ENCODE data around the gene SAFB. TPM values are rescaled to one million over a fixed set of nuclear protein-coding genes. Genes with fewer than 3 reads are reported as not detected.
A peak's percentile ranks its signal among the peaks of the same experiment; 100 is the strongest.

SAFB gene
- total and polyA plus RNA-seq, 2 of the 13 experiments (the other 11 are each of a cell fraction or from before 2014, with no cell fraction given) = 21.0 to 28.4 TPM

DNA sequence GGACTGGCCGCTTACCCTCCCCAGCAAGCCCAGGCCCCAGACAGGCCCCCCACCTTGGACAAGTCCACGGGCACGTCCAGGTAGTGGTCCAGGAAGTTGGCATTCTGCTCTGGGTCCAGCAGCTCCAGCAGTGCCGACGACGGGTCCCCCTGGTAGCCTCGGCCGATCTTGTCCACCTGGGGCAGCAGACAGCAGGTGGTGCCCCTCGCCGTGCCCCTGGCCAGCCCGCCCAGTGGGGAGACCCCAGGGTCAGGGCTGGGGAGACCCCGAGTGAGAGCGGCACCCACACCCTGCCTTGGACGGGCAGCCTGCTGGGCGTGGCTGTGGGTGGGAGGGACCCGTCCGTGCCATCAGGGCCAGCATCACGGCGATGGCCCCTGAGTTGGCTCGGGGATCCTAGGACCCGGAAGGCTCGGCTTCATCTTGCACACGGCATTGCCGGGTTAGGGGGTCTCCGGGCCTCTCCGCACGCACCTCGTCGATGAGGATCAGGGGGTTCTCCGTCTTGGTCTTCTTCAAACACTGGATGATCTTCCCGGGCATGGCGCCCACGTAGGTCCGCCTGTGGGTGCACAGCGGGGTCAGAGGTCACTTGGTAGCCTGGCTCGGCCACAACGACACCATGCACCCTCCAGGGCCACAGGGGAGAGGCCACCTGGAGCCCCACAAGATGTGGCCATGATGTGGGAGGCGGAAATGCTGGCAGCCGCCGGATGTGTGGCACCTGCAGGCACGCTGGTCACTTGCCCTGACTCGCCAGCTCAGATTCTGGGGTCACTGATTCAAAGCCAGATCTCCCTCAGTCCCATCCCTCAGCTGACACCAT, 73.5 kb downstream of the SAFB start (continued):
- TF ChIP-seq, protein P1, sequence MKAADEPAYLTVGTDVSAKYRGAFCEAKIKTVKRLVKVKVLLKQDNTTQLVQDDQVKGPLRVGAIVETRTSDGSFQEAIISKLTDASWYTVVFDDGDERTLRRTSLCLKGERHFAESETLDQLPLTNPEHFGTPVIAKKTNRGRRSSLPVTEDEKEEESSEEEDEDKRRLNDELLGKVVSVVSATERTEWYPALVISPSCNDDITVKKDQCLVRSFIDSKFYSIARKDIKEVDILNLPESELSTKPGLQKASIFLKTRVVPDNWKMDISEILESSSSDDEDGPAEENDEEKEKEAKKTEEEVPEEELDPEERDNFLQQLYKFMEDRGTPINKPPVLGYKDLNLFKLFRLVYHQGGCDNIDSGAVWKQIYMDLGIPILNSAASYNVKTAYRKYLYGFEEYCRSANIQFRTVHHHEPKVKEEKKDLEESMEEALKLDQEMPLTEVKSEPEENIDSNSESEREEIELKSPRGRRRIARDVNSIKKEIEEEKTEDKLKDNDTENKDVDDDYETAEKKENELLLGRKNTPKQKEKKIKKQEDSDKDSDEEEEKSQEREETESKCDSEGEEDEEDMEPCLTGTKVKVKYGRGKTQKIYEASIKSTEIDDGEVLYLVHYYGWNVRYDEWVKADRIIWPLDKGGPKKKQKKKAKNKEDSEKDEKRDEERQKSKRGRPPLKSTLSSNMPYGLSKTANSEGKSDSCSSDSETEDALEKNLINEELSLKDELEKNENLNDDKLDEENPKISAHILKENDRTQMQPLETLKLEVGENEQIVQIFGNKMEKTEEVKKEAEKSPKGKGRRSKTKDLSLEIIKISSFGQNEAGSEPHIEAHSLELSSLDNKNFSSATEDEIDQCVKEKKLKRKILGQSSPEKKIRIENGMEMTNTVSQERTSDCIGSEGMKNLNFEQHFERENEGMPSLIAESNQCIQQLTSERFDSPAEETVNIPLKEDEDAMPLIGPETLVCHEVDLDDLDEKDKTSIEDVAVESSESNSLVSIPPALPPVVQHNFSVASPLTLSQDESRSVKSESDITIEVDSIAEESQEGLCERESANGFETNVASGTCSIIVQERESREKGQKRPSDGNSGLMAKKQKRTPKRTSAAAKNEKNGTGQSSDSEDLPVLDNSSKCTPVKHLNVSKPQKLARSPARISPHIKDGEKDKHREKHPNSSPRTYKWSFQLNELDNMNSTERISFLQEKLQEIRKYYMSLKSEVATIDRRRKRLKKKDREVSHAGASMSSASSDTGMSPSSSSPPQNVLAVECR (CRISPR knock-in tag; IDR thresholded peaks at IDR 0.05; ENCODE audit: borderline replicate concordance) = no peak
- 0 out of 2 replicates have a peak, but pooled peaks have one; percentile 50 for TF ChIP-seq HNRNPL (IDR thresholded peaks at IDR 0.05; ENCODE audit: low read depth, low read length)
- TF ChIP-seq, protein P2, sequence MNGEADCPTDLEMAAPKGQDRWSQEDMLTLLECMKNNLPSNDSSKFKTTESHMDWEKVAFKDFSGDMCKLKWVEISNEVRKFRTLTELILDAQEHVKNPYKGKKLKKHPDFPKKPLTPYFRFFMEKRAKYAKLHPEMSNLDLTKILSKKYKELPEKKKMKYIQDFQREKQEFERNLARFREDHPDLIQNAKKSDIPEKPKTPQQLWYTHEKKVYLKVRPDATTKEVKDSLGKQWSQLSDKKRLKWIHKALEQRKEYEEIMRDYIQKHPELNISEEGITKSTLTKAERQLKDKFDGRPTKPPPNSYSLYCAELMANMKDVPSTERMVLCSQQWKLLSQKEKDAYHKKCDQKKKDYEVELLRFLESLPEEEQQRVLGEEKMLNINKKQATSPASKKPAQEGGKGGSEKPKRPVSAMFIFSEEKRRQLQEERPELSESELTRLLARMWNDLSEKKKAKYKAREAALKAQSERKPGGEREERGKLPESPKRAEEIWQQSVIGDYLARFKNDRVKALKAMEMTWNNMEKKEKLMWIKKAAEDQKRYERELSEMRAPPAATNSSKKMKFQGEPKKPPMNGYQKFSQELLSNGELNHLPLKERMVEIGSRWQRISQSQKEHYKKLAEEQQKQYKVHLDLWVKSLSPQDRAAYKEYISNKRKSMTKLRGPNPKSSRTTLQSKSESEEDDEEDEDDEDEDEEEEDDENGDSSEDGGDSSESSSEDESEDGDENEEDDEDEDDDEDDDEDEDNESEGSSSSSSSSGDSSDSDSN (CRISPR knock-in tag; IDR thresholded peaks at IDR 0.05) = no peak
- TF ChIP-seq POLR2G (IDR thresholded peaks at IDR 0.05; ENCODE audit: low read depth, low read length) = peak; percentile 36; the same call in 1 of the 2 replicates
- TF ChIP-seq ZBTB2 (CRISPR knock-in tag; IDR thresholded peaks at IDR 0.05; ENCODE audit: low read depth) = no peak
- TF ChIP-seq ZNF335 (CRISPR knock-in tag; IDR thresholded peaks at IDR 0.05) = no peak
- no peak for TF ChIP-seq ZNF121 (CRISPR knock-in tag; IDR thresholded peaks at IDR 0.05)
- no peak for TF ChIP-seq ZHX2 (IDR thresholded peaks at IDR 0.05; ENCODE audit: low read depth)
- TF ChIP-seq ZHX2 (CRISPR knock-in tag; IDR thresholded peaks at IDR 0.05; ENCODE audit: borderline replicate concordance) = no peak
- no peak for TF ChIP-seq ATF6 (CRISPR knock-in tag; conservative IDR thresholded peaks at IDR 0.05)
